NCI-H748 (cell line): Measurements from ENCODE around the gene CLDND2.
"Not testable (repeated sequence)": the region's sequence is repeated elsewhere in the genome, so short reads cannot be mapped to it uniquely, and the experiment has no call there.

ENCODE experiments used
- DNase-seq: peaks from one replicate; lab custom pipeline; 2025; ENCODE audit not compliant: unreplicated experiment; lab: John Stamatoyannopoulos, UW

Gene CLDND2

GRCh38 chr19:51368366-51369282 lies at the start of gene CLDND2:
Gene CLDND2 (minus strand): TSS chr19:51369003. CDS start chr19:51368577, 426 bp downstream.
- DNase-seq = no peak

- no peak for DNase-seq
Measured at GRCh38 chr19:51417810-51418157, 49.0 kb upstream of the CLDND2 start.

- no peak for DNase-seq
Measured at GRCh38 chr19:51417107-51417809, 48.5 kb upstream of the CLDND2 start, which contains the start of gene SIGLEC10. Gene SIGLEC10 (minus strand): TSS chr19:51417642. CDS start chr19:51417581, 61 bp downstream.

GRCh38 chr19:51416422-51416821 lies 47.6 kb upstream of the CLDND2 start:
- DNase-seq = not testable (repeated sequence)

- no peak for DNase-seq
Measured at GRCh38 chr19:51415187-51415586, 46.4 kb upstream of the CLDND2 start.

- no peak for DNase-seq
Measured at GRCh38 chr19:51410950-51411748, 42.3 kb upstream of the CLDND2 start.

GRCh38 chr19:51407511-51408131 lies 38.8 kb upstream of the CLDND2 start:
- no peak for DNase-seq

GRCh38 chr19:51402117-51402516 lies 33.3 kb upstream of the CLDND2 start:
- DNase-seq = no peak

- not testable (repeated sequence) for DNase-seq
Measured at GRCh38 chr19:51399936-51400335, 31.1 kb upstream of the CLDND2 start.

- DNase-seq = no peak
Measured at GRCh38 chr19:51399231-51399630, 30.4 kb upstream of the CLDND2 start.

GRCh38 chr19:51398096-51398704 lies 29.4 kb upstream of the CLDND2 start:
- DNase-seq = peak; percentile 11

GRCh38 chr19:51397453-51397852 lies 28.6 kb upstream of the CLDND2 start:
- not testable (repeated sequence) for DNase-seq

GRCh38 chr19:51396175-51396574 lies 27.4 kb upstream of the CLDND2 start:
- DNase-seq = no peak

- DNase-seq = peak; percentile 97
Measured at GRCh38 chr19:51394050-51394836, 25.4 kb upstream of the CLDND2 start.

GRCh38 chr19:51392701-51393100 lies 23.9 kb upstream of the CLDND2 start:
- no peak for DNase-seq

- DNase-seq = no peak
Measured at GRCh38 chr19:51391073-51391611, 22.3 kb upstream of the CLDND2 start.

GRCh38 chr19:51389143-51389542 lies 20.3 kb upstream of the CLDND2 start:
- DNase-seq = no peak

- DNase-seq = no peak
Measured at GRCh38 chr19:51387924-51388389, 19.2 kb upstream of the CLDND2 start, which contains the start of gene LIM2. Gene LIM2 (minus strand): TSS chr19:51387974. CDS start chr19:51387443, 531 bp downstream.
